Spinal cord (tissue), 10 donors: Measurements from ENCODE around the gene AP1M2. TPM values are rescaled to one million over a fixed set of nuclear protein-coding genes. Genes with fewer than 3 reads are reported as not detected.
"Not testable (repeated sequence)": the region's sequence is repeated elsewhere in the genome, so short reads cannot be mapped to it uniquely, and the experiment has no call there.

ENCODE experiments used
- DNase-seq, 6 donors: peaks; one replicate each; pipeline versions ENCODE4 v3.0.0 to v3.0.0-alpha.2; 2013 to 2015; ENCODE audit warnings: low spot score in 6 of 6, low read depth in 4 of 6
- H3K27ac ChIP-seq: one replicate; pipeline ENCODE4 v1.5.1; 2013; ENCODE audit warnings: low read depth, low read length, control low read depth
- H3K27me3 ChIP-seq: one replicate; pipeline ENCODE4 v1.6.1; 2013; ENCODE audit warnings: low read length; ENCODE audit not compliant: control insufficient read depth, insufficient read depth
- H3K36me3 ChIP-seq: one replicate; pipeline ENCODE4 v1.6.1; 2013; ENCODE audit warnings: low read length; ENCODE audit not compliant: control insufficient read depth, insufficient read depth
- H3K4me1 ChIP-seq: one replicate; pipeline ENCODE4 v1.6.1; 2013; ENCODE audit warnings: low read length; ENCODE audit not compliant: control insufficient read depth, insufficient read depth
- H3K4me3 ChIP-seq: one replicate; pipeline ENCODE4 v1.5.1; 2013; ENCODE audit warnings: low read depth, low read length, control low read depth
- H3K9me3 ChIP-seq: one replicate; pipeline ENCODE4 v1.6.1; 2013; ENCODE audit warnings: low read length; ENCODE audit not compliant: control insufficient read depth, insufficient read depth
- WGBS: methylation state at CpG from one replicate; pipeline ENCODE4 v1.1.5; 2013; ENCODE audit warnings: missing lambda C conversion rate; ENCODE audit not compliant: insufficient coverage; 5-methylcytosine and 5-hydroxymethylcytosine counted together
- polyA plus RNA-seq, 2 donors: library from polyadenylated mRNA; unstranded; fragments of 120-200 nt; gene quantifications; one replicate each; pipeline ENCODE4 v1.2.1, GENCODE V29; 2013; ENCODE audit not compliant: insufficient read length in 2 of 2
- total RNA-seq, 2 donors: library from RNA; depleted of rRNA in 1 of 2; stranded (reverse); fragments of 120-200 nt in 1 of 2; fragments of >200 nt in 1 of 2; gene quantifications; one replicate each; pipeline versions ENCODE4 v1.2.3 to v1.2.4, GENCODE V29; 2013 to 2014
- donor health status: healthy.

The AP1M2 gene
- total and polyA plus RNA-seq, 4 donors = 0.30 to 1.2 (median 0.97) TPM

DNA sequence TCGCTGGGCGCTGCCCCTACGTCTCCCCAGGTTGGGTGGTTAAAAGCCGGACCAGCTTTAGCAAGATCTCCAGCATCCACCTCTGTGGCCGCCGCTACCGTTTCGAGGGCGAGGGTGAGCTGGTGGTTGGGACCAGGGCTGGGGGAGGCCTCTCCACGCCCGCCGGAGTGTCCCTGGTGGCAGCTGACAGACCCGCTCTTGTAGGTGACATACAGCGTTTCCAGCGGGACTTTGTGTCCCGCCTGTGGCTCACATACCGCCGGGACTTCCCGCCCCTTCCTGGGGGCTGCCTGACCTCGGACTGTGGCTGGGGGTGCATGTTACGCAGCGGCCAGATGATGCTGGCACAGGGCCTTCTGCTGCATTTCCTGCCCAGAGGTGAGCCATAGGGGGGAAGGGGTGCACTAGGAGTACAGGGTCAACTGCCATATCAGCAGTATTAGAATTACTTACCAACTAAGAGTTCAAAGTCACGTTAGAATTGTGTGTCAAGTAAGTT is 42.3 kb downstream of the AP1M2 start:
- no peak overlapping the region for H3K27ac ChIP-seq
- DNase-seq = no peak
- 63% methylated on average over 11 of the region's 23 CpGs for WGBS
- H3K4me1 ChIP-seq = peaks cover 22% of the 10 kb centered on the region
- H3K27me3 ChIP-seq = no peaks in the 10 kb centered on the region
- H3K4me3 ChIP-seq = peak overlapping the region; percentile 68
- H3K9me3 ChIP-seq = no peaks in the 10 kb centered on the region
- H3K36me3 ChIP-seq = peaks cover 42% of the 10 kb centered on the region

DNA sequence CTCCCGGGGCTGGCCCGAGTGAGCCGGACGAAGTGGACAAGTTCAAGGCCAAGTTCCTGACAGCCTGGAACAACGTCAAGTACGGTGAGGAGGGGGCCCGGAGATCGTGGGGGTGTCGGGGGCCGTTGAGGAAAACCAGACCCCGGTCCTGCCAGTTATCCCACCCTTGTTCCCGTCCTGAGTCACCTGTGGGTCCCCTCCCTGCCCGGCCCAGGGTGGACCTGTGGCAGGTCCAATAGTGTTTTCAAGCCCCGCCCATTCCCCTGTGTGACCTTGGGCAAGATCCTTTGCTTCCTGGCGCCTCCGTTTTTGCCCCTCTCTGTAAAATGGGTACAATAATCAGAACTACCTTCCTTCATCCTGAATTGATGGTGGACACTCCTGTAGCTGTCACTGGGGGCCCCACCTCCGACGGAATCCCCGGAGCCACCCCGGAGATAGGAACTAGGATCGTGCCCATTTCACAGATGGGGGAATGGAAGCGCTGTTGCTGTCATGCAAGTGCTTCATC is 42.8 kb downstream of the AP1M2 start:
- DNase-seq = peak in 1 of 6 donors; percentile 34
- peaks cover 22% of the 10 kb centered on the region for H3K4me1 ChIP-seq
- H3K4me3 ChIP-seq = peak overlapping the region; percentile 68
- peak overlapping the region; percentile 15 for H3K27ac ChIP-seq
- H3K36me3 ChIP-seq = peaks cover 37% of the 10 kb centered on the region
- no peaks in the 10 kb centered on the region for H3K27me3 ChIP-seq
- WGBS = 13% methylated on average over 18 of the region's 22 CpGs
- H3K9me3 ChIP-seq = no peaks in the 10 kb centered on the region

DNA sequence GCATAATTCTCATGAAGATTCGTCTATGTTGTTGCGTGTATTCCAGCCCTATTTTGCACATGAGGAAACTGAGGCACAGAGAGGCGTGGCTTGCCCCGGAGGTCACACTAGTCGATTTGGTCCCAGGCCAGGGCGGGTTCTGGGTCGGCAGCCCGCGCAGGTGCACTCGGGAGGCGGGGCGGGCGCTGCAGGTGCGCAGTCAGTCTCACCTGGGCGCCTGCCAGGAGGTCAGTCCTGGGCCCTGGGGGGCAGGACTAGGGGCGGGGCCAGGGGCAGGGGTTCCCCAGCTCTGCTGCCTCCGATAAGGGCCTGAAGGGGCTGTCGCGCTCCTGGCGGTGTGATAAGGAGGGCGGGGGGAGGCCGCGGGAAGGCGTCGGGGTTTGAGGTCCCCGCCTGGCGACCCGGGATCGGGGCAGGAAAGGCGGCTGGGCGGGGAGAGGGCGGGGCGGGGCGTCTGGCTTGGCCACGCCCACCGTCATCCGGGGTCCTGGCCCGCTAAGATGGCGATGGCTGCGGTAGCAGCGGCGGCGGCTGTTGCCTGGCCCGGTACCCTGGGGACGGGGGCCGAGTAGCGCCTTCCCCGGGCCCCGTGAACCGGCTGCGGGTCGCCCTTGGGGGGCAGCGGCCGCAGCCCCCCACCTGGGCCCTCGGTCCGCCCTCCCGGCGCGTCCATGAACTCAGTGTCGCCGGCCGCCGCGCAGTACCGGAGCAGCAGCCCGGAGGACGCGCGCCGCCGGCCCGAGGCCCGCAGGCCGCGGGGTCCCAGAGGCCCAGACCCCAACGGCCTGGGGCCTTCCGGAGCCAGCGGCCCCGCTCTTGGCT is 43.5 kb downstream of the AP1M2 start, which contains the start of gene ATG4D:
Gene ATG4D, plus strand, starts transcription at position 485 of the 822 bp plus-strand sequence. Its CDS starts 187 bp downstream, at position 672.
- Histone ChIP-seq H3K36me3 (peaks cover 30% of the 10 kb centered on the region), H3K4me1 (peaks cover 22% of the 10 kb centered on the region), H3K27me3 (no peaks in the 10 kb centered on the region), H3K4me3 (peak within 1 kb of the TSS; percentile 68), H3K9me3 (no peaks in the 10 kb centered on the region), H3K27ac (peak within 1 kb of the TSS; percentile 33)
- peak in 3 of 6 donors; percentile 53 to 91 (median 90) for DNase-seq
- 1% methylated on average over 79 of the region's 79 CpGs for WGBS

DNA sequence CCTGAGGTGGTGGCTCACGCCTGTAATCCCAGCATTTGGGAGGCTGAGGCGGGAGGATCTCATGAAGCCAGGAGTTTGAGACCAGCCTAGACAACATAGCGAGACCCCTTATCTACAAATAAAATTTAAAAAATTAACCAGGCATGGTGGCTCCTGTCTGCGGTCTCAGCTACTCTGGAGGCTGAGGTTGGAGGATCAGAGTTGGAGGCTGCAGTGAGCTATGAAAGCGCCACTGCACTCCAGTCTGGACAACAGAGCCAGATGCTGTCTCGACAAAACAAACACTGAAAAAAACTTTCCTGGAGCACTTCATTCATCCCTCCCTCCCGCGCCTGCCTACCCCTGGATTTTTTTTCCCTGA is 44.1 kb downstream of the AP1M2 start:
- Histone ChIP-seq H3K27ac (no peak overlapping the region), H3K4me1 (peaks cover 22% of the 10 kb centered on the region), H3K36me3 (peaks cover 24% of the 10 kb centered on the region), H3K9me3 (no peaks in the 10 kb centered on the region), H3K4me3 (peak overlapping the region; percentile 68), H3K27me3 (no peaks in the 10 kb centered on the region)
- no peak for DNase-seq
- WGBS = 53% methylated on average over 5 of the region's 8 CpGs

DNA sequence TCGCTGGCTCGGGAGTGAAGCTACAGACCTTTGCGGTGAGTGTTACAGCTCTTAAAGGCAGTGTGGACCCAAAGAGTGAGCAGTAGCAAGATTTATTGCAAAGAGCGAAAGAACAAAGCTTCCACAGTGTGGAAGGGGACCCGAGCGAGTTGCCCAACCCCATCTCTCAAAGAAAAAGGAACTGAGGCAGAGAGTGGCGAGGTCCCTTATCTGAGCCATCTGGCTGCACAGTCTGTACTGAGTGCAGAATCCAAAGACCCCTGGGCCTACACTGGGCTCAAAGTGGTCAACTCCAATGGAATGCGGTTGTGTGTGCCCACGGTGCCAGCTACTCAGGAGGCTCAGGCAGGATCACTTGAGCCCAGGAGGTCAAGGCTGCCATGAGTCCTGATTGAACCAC is 48.1 kb downstream of the AP1M2 start:
- H3K4me3 ChIP-seq, H3K27ac ChIP-seq, H3K27me3 ChIP-seq, H3K4me1 ChIP-seq, H3K9me3 ChIP-seq, DNase-seq, H3K36me3 ChIP-seq: not testable (repeated sequence)
- WGBS = 63% methylated on average over 6 of the region's 9 CpGs

DNA sequence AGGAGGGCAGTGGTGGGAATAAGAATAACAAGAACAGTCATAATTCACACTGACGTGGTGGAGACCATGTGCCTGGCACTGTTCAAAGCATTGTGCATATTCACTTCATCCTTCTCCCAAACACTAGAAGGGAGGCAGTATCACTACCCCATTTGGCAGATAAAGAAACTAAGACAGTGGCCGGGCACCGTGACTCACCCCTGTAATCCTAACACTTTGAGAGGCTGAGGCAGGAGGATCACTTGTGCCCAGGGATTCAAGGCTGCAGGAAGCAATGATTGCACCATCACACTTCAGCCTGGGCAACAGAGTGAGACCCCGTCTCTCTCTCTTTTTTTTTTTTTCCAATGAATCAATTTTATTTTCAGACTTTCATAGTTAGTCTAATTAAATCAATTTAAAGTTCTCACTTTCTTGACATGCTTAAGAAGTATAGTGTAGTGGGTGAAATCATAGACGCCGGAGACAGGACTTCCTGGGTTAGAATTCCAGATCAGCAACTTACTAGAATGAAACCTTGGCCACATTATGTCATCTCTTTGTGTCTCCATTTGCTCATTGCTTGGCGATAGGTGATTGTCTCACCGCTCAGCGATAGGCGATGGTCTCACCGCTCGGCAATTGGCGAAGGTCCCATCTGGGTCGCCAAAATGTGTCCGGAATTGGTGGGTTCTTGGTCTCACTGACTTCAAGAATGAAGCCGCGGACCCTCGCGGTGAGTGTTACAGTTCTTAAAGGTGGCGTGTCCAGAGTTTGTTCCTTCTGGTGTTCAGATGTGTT is 48.7 kb downstream of the AP1M2 start:
- 86% methylated on average over 8 of the region's 20 CpGs for WGBS
- peaks cover 5% of the 10 kb centered on the region for H3K4me1 ChIP-seq
- H3K27me3 ChIP-seq = no peaks in the 10 kb centered on the region
- no peak overlapping the region for H3K4me3 ChIP-seq
- H3K27ac ChIP-seq = no peak overlapping the region
- H3K36me3 ChIP-seq = no peaks in the 10 kb centered on the region
- H3K9me3 ChIP-seq = no peaks in the 10 kb centered on the region
- DNase-seq = no peak

DNA sequence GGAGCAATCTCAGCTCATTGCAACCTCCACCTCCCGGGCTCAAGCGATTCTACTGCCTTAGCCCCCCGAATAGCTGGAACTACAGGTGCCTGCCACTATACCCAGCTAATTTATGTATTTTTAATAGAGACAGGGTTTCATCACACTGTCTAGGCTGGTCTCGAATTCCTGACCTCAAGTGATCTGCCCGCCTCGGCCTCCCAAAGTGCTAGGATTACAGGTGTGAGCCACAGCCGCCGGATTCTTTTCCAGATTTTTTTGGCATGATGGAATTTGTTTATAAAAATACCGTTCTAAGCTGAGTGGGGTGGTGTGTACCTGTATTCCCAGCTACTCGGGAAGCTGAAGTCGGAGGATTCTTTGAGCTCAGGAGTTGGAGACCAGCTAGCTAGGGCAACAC is 49.4 kb downstream of the AP1M2 start:
- no peak overlapping the region for H3K4me3 ChIP-seq
- H3K4me1 ChIP-seq = no peaks in the 10 kb centered on the region
- no peaks in the 10 kb centered on the region for H3K36me3 ChIP-seq
- no peak overlapping the region for H3K27ac ChIP-seq
- no peaks in the 10 kb centered on the region for H3K27me3 ChIP-seq
- no peak for DNase-seq
- WGBS = 86% methylated on average over 6 of the region's 11 CpGs
- H3K9me3 ChIP-seq = no peaks in the 10 kb centered on the region

DNA sequence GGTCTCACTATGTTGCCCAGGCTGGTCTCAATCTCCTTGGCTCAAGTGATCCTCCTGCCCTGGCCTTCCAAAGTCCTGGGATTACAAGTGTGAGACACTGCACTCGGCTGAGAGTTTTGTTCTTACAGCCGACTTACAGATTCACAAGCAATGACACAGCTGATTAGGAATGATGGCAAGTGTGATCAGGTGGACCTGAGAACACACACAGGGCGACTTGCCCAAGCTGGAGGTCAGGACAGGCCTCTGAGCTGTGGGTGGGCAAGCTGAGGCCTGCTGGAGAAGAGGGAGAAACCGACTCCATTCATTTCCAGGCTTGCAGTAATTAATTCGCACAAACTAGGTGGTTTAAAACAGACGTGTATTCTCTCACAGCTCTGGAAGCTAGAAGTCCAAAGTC is 51.5 kb downstream of the AP1M2 start:
- no peak overlapping the region for H3K27ac ChIP-seq
- H3K9me3 ChIP-seq = no peaks in the 10 kb centered on the region
- WGBS = 76% methylated on average over 4 of the region's 6 CpGs
- no peak overlapping the region for H3K4me3 ChIP-seq
- H3K36me3 ChIP-seq = no peaks in the 10 kb centered on the region
- H3K27me3 ChIP-seq = no peaks in the 10 kb centered on the region
- DNase-seq = no peak
- H3K4me1 ChIP-seq = no peaks in the 10 kb centered on the region

DNA sequence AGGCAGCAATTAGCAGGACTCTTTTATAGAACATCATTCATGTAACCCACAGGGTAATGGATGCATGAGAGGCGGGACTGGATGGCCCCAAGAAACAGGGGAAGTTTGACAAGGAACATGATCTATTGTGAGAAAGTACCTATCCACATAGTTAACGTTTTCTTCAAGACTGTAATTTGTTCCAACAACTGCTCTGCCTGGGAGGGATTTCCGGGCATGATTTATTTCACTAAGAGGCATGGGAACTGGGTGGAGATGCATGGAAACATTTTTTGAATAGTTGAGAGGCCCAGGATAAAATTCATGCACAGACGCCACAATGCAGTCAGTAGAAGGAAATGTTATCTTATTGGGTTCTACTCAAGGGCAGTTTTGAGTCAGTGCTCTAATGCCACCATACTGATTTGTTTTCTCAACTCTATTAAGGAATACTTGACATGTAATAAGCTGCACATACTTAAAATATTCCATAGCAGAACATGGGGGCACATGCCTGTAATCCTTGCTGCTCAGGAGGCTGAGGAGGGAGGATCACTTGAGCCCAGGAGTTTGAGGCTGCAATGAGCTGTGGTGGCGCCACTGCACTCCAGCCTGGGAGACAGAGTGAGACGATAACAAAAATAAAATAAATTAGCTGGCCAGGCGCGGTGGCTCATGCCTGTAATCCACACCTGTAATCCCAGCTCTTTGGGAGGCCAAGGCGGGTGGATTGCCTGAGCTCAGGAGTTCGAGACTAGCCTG is 53.3 kb downstream of the AP1M2 start:
- H3K27ac ChIP-seq = no peak overlapping the region
- H3K9me3 ChIP-seq = no peaks in the 10 kb centered on the region
- WGBS = 81% methylated on average over 4 of the region's 10 CpGs
- no peak overlapping the region for H3K4me3 ChIP-seq
- no peaks in the 10 kb centered on the region for H3K4me1 ChIP-seq
- no peaks in the 10 kb centered on the region for H3K27me3 ChIP-seq
- no peaks in the 10 kb centered on the region for H3K36me3 ChIP-seq
- no peak for DNase-seq
